Measurements from ENCODE around the gene TMEM196.

GRCh38 chr7:19752020-19752419 lies 21.4 kb downstream of the TMEM196 start:
- no peak for TF ChIP-seq MAFK (IDR thresholded peaks at IDR 0.05; ENCODE audit: low read depth, low read length)
- no peak for TF ChIP-seq CEBPB (IDR thresholded peaks at IDR 0.05; ENCODE audit: low read depth, low read length)
- no peak for TF ChIP-seq RAD21 (IDR thresholded peaks at IDR 0.05; ENCODE audit: low read length)
- no peak for TF ChIP-seq POLR2A (IDR thresholded peaks at IDR 0.05; ENCODE audit: low read depth, low read length)
- no peak for TF ChIP-seq CTCF (conservative IDR thresholded peaks at IDR 0.05; ENCODE audit: low read depth, low read length)
- TF ChIP-seq, protein P1, sequence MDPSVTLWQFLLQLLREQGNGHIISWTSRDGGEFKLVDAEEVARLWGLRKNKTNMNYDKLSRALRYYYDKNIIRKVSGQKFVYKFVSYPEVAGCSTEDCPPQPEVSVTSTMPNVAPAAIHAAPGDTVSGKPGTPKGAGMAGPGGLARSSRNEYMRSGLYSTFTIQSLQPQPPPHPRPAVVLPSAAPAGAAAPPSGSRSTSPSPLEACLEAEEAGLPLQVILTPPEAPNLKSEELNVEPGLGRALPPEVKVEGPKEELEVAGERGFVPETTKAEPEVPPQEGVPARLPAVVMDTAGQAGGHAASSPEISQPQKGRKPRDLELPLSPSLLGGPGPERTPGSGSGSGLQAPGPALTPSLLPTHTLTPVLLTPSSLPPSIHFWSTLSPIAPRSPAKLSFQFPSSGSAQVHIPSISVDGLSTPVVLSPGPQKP (IDR thresholded peaks at IDR 0.05; ENCODE audit: borderline replicate concordance, low read depth, low read length) = no peak
- TF ChIP-seq BHLHE40 (IDR thresholded peaks at IDR 0.05; ENCODE audit: low read depth, low read length) = no peak
